ENCODE data around the gene SAMHD1.

GRCh38 chr20:36919715-36920333 is 31.7 kb downstream of the SAMHD1 start:
- TF ChIP-seq TEAD4 (IDR thresholded peaks at IDR 0.05; ENCODE audit: low read depth, low read length) (no peak), CTCF (IDR thresholded peaks at IDR 0.05; ENCODE audit: control extremely low read depth in 1 of 3, insufficient read depth in 1 of 3, low read depth in 1 of 3, low read length in 3 of 3) (peak in 2 of 3 experiments; percentile 49 to 76; a peak in 2 of 4 replicates), RAD21 (IDR thresholded peaks at IDR 0.05 in 1 of 2, conservative IDR thresholded peaks at IDR 0.05 in 1 of 2; ENCODE audit: low read depth in 2 of 2, low read length in 2 of 2) (peak; percentile 74 to 75), CHD2 (IDR thresholded peaks at IDR 0.05; ENCODE audit: low read length) (no peak), FOSL1 (IDR thresholded peaks at IDR 0.05; ENCODE audit: insufficient read depth, low read depth, low read length) (no peak), RXRA (IDR thresholded peaks at IDR 0.05; ENCODE audit: insufficient read depth, low read depth, low read length) (no peak), MAX (IDR thresholded peaks at IDR 0.05) (0 out of 2 replicates have a peak, but pooled peaks have one; percentile 53), SUZ12 (IDR thresholded peaks at IDR 0.05; ENCODE audit: low read length) (no peak), MAFK (IDR thresholded peaks at IDR 0.05; ENCODE audit: low read depth, low read length) (no peak), EP300 (IDR thresholded peaks at IDR 0.05; ENCODE audit: borderline replicate concordance in 1 of 2, low read depth in 2 of 2, low read length in 2 of 2) (no peak), TAF1 (IDR thresholded peaks at IDR 0.05; ENCODE audit: low read depth, low read length) (no peak), CREB1 (IDR thresholded peaks at IDR 0.05) (no peak), PHF8 (conservative IDR thresholded peaks at IDR 0.05; ENCODE audit: low read depth, low read length) (no peak)
